C4-2B (cell line): ENCODE data around the gene PBX1.
"Not testable (repeated sequence)": the region's sequence is repeated elsewhere in the genome, so short reads cannot be mapped to it uniquely, and the experiment has no call there.

Source experiments
- H3K27ac ChIP-seq: fragments of 450-650 bp; 2 replicates; pipeline ENCODE4 v1.5.1; 2017
- ZFX ChIP-seq: fragments of 450-650 bp; IDR thresholded peaks from 2 replicates; pipeline ENCODE4 v1.6.1; 2017
- TF ChIP-seq, protein P1 (sequence below): fragments of 450-650 bp; conservative IDR thresholded peaks from 2 replicates; pipeline ENCODE4 v1.5.1; 2017; ENCODE audit warnings: mild to moderate bottlenecking

The PBX1 gene

DNA sequence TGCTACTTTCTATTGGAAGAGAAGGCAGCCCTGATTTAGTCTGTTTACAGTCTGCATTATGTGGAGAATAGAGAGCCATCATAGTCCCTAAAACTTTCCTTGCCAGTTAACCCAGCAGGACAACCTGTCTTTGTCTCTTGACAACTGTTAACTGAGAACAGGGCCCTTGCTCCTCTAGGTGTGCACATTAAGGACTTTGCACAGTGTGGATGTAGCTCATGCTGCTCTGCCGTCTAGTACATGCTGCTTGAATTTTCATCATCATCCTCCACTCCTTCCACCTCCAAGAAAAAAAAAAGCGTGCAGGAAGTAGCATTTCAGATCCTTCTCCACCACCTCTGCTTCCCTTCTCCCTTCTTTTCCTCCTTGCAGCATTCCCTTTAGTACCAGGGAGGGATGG lies 91.5 kb downstream of the PBX1 start:
- H3K27ac ChIP-seq = no peak overlapping the region
- no peak for TF ChIP-seq ZFX
- TF ChIP-seq, protein P1, sequence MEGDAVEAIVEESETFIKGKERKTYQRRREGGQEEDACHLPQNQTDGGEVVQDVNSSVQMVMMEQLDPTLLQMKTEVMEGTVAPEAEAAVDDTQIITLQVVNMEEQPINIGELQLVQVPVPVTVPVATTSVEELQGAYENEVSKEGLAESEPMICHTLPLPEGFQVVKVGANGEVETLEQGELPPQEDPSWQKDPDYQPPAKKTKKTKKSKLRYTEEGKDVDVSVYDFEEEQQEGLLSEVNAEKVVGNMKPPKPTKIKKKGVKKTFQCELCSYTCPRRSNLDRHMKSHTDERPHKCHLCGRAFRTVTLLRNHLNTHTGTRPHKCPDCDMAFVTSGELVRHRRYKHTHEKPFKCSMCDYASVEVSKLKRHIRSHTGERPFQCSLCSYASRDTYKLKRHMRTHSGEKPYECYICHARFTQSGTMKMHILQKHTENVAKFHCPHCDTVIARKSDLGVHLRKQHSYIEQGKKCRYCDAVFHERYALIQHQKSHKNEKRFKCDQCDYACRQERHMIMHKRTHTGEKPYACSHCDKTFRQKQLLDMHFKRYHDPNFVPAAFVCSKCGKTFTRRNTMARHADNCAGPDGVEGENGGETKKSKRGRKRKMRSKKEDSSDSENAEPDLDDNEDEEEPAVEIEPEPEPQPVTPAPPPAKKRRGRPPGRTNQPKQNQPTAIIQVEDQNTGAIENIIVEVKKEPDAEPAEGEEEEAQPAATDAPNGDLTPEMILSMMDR = no peak

DNA sequence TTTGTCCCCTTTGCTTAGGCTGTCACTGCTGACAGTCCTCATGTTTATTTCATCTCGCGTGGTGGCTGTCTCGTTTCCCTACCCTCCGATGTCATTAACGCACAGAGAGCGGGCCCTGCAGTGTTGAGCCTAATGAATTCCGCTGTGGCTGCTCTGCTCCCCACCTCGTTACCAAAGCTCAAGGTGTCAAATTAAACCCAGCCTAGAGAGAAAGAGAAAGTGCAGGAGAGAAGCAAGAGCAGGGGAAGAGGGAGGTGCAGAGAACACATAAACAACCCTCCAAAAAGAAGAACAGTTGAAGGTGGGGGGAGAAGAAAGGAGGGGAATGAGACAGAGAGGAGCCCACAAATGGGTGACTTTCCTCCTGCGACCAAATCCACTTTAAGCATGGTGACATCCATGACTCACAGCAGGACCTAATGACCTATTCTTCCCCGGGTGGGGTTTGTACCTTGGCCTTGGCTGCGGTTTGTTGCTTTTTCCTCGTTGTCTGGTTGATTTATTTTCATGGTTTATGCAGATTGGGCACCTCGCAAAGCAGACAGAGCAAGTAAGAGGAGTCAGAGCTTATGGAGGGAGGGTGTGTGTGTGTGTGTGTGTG lies 92.5 kb downstream of the PBX1 start:
- H3K27ac ChIP-seq = no peak overlapping the region
- no peak for TF ChIP-seq ZFX
- TF ChIP-seq, protein P1 = no peak

DNA sequence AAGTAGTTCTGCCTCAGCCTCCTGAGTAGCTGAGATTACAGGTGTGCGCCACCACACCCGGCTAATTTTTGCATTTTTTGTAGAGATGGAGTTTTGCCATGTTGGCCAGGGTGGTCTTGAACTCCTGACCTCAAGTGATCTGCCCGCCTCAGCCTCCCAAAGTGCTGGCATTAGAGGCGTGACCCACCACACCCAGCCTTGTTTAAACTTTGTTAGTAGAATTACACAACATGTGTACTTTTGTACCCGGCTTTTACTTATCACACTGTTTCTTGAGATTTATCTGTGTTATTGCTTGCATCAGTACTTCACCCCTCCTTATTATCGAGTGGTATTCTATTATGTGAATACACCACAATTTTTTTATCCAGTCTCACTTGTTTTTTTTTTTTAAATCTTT lies 94.0 kb downstream of the PBX1 start:
- H3K27ac ChIP-seq = not testable (repeated sequence)

DNA sequence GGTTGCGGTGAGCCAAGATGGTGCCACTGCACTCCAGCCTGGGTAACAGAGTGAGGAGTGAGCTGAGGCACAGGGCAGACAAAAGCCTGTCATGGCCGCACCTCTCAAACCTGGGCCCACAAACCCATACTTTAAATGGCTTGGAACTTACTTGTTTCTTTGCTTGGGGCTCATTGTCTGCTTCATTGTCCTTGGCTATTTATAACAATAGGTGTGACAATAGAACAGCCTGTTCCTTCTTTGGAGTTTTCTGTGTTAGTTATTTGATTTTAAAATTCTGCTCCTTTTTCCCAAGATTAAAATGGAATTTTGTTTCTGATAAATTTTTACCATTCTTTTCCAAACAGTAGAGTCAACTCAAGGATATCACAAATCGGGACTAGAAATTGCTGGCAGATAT lies 94.7 kb downstream of the PBX1 start:
- TF ChIP-seq ZFX = no peak
- TF ChIP-seq, protein P1 = no peak
- H3K27ac ChIP-seq = no peak overlapping the region

DNA sequence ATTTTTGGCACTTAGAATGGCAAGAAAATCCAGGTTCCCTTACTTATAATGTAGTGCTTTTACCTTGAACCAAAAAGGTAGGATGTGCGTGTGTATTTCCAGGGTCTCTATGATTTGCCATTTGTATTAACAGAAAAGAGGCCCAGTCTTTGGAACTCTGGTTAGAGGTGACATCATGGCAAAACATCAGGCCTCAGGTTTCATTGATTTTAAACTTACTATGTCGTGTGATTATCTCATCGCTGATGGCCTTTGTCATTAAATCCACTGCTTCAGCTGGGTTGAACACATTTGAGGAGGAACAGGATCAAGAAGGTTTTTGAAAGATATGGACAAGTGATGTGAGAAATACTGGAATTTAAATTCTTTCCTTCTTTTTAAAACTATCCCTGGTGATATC lies 95.2 kb downstream of the PBX1 start:
- no peak overlapping the region for H3K27ac ChIP-seq
- TF ChIP-seq, protein P1 = no peak
- no peak for TF ChIP-seq ZFX

DNA sequence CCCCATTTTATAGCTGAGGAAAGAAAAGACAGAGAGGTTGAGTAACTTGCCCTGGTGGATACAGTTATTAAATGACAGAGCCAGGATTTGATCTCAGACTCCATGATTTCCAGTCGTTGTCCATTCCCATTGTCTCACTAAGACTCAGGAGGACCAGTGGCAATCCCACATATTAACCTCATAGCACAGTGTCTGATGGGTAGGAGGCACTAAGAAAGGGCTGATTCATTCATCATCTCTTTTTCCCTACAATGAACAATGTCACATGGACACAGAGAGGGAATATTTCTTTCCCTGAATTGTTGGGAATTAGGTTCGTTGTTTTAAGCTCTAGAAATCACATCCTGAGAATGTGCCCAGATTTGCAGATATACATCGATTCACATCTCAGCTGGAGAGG lies 99.9 kb downstream of the PBX1 start:
- H3K27ac ChIP-seq = no peak overlapping the region
- TF ChIP-seq, protein P1 = no peak
- no peak for TF ChIP-seq ZFX

DNA sequence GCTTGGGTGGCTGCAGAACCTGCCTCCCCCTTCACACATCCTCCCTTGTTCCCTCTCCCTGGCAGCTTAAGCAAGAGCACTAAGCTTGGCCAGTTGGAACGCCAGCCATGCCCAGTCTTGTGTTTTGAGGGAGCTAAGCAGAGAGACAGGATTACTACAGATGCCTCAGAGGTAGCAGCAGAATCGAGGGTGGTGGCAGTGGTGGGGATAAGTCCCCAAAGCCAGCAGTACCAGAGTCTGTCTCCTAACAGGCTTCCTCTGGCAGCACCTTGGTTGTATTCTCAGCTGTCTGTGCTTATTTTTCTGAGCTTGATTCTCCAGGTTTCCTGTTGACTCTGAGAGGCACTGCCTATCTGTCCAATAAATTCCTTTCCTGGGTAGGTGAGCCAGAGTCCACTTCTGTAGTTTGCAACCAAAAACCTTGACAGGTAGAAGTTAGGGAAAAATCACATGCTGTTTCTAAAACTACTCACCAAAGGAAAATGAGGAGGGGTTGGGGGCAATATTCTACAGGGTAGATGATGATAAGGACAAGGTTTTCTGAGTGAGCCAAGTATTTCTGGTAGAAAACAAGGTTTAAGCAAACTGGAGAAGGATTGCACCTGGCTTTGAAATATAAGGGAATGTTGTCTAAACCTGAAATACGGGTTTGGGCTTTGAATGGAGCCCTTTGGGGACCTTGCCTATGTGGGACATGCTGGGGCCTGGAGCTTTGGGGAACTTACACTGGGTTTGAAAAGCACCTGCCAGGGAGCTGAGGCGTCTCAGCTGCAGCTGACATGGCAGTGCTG lies 100.8 kb downstream of the PBX1 start:
- TF ChIP-seq ZFX = no peak
- TF ChIP-seq, protein P1 = no peak
- no peak overlapping the region for H3K27ac ChIP-seq

DNA sequence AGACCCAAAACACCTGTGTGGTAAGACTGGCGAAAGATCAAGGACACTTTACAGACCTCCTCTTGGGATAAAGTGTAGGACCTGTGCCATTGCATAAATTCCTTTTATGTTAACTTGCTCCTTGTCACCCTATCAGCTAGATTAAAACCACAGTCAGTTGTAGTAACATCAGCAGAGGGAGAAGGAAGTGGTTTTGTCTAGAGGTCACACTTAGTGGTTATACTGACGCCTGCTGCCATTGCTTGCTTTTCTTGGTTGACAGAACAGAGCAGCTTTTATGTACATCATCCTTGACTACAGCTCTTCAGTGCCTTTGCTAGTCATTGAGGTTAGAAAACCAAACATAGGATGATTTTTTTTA lies 101.4 kb downstream of the PBX1 start:
- TF ChIP-seq, protein P1 = no peak
- no peak for TF ChIP-seq ZFX
- H3K27ac ChIP-seq = no peak overlapping the region
